ENCODE data around the gene HS1BP3.

The HS1BP3 gene

GRCh38 chr2:20596973-20597859 is 53.7 kb downstream of the HS1BP3 start:
- no peak for DNase-seq

- DNase-seq, result no peak
These were observed 54.5 kb downstream of the HS1BP3 start for GRCh38 chr2:20596193-20596972.

- no peak for DNase-seq
These were observed 55.3 kb downstream of the HS1BP3 start for GRCh38 chr2:20595439-20596192.

DNA sequence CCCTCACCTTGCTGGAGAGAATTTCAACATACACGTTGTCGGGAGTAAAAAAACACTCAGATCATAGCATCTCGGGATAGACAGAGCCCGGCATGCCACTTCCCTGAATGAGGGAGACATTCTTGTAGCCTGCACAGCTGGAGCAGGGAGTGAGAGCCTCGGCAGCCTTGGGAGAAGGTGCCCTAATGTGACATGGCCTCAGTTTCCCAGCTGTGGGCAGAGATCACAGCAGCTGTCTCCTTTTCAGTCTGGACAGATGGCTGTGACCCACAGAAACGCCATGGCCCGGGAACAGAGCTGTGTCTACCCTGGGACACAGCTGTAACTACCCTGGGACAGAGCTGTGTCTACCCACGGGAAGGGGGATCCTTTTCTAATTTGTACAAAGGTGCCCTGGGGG is 55.9 kb downstream of the HS1BP3 start:
- DNase-seq, result no peak

GRCh38 chr2:20594048-20594750 is 56.7 kb downstream of the HS1BP3 start:
- DNase-seq, result no peak

GRCh38 chr2:20593072-20594034 is 57.5 kb downstream of the HS1BP3 start:
- DNase-seq, result no peak

GRCh38 chr2:20592106-20593071 is 58.5 kb downstream of the HS1BP3 start:
- DNase-seq, result no peak

GRCh38 chr2:20590704-20591515 is 60.0 kb downstream of the HS1BP3 start:
- DNase-seq, result no peak

- no peak for DNase-seq
These were observed 60.8 kb downstream of the HS1BP3 start for GRCh38 chr2:20589975-20590703.

DNA sequence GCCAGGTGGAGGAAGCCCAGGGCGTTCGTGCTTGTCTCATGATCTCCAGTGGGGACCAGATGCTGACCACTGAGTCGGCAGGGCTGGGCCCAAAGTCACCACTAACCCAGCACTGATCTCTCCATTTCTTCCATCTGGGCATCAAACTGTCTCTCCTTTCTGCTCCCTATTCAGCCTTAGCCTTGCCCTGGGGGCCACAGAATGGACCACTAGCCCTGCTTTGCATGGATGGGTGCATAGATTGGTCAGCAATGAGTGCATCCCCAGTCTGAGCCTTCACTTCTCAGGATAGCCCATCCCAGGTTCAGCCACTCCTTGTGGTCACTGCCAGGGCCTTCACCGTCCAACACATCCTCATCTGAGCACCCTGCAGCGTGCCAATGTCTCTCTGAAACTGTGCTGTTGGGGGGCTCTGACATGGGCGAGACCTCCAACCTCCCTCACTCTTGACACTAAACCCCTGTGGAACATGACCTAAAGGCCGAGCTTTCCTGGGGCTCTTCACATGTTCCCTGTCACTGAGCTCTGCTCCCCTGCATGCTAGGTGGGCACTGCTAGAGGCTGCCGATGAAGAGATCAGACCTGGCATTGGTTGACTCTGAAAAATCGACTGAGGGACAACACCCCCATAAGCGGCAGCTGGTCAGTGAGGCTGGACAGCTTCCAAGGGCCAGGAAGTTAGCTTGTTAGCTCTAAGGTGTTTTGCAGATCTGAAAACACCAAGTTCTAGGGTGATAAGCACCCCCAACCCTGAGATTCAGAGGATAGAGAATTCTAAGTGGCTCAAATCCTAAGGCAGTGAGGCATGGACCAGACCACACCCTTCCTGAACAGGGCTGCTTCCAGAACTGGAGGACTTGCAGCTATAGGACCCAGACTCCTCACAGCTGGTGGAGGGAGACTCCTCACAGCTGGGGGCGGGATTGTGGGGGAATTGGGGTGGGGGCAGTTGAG is 61.7 kb downstream of the HS1BP3 start:
- no peak for DNase-seq

DNA sequence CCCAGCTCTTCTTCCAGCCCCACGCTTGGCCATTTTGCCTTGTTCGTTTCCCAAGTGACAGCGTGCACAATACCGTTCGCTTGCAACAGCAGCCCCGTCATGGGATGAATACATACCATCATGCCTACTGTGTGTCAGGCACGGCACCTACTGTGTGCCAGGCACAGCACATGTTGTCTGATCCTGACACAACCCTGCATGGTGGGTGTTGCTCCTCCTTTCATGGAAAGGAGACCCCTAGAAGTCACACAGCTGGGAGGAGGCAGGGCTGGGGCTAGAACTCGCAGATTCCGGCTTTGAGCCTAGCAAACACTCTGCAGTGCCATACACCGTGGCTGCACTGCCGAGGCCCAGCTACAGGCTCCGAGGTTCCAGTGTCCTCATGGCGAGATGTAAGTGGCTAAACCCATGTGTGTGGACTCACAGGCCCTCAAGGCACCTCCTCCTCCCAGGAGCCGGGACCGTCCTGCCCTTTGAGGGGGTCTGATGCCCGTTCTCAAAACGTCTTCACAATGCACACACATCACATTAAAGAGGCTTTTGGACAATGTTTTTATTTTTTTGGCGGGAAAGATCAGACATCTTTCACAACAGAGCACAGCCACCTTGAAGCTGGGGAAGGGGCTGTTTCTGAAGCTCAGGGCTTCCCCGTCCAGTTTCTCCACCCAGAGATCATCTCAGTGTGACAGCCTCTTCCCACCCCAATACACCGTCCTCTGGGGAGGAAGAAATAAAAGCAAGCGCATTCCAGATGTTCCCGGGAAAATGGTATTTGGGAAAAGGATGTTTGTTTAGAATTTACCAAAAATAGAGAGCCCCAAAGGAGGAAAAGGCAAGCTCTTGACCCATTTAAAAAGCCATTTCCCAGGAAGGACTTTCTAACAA is 64.9 kb downstream of the HS1BP3 start:
- DNase-seq, result no peak

GRCh38 chr2:20585359-20585709 is 65.6 kb downstream of the HS1BP3 start:
- no peak for DNase-seq

DNA sequence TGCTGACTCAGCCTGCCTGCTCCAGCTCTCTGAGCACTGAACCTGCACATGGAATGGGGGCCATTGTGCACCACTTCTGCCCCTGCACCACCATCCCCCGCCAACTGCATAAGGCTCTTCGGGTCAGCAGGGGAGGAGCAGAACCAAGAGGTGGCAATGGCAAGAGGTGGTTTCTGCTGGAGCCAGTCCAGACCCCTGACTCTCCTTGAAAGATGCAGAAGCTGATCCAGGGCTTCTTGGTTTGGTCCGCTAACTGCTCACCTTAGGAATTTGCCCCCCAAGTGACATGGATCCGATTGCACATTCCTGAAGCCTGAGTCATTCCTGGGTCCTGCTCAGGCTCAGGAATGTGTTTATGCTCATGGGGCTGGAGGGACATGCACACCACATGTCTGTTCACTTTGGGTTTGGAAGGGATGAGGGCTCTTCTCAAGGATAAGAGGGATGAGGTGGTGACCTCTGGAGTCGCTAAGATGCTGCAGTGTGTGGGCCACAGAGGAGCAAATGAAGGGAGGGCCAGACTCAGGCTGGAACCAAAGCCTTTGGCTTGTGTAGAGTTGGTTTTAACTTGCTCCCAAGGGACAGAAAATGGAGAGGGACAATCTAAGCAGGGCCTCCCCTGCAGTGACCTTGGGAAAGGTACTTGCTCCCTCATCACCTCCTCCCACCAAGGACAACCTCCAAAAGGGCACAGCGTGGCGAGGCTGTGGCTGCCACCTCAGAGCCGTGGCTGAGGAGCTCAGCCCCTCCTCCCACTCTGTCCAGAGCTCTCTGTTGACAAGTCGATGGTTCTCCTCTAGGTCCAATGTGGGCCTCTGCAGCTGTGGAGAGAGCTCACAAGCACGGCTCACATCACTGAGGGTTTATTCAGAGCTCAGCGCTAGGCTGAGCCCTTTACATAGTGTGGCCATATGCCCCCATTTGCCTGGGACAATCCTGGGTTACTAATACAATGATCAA is 66.2 kb downstream of the HS1BP3 start:
- DNase-seq, result no peak

DNA sequence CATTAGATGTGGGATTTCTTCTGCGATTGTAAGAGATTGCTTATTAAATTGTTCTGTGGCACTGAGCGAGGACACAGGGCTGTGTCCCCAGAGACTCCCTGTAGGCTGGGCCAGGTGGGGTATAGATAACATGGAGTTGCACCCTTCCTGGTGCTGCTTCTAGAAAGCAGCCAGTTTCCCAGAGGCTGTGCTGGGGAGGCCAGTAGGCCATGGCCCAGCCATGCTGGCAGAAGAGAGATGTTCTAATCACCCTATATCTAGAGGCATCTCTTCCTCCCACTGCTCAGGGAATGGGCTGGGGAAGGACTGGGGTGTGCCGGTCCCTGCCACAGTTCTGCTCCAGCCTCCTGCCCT is 66.9 kb downstream of the HS1BP3 start:
- DNase-seq, result no peak

GRCh38 chr2:20583425-20583881 is 67.4 kb downstream of the HS1BP3 start:
- no peak for DNase-seq

All from NCI-H2107 (cell line).